ENCODE data around the gene MAPK8IP3.

Gene MAPK8IP3

GRCh38 chr16:1760911-1761310 lies 54.9 kb downstream of the MAPK8IP3 start:
- no peak overlapping the region for H3K27ac ChIP-seq
- TF ChIP-seq ZFX (IDR thresholded peaks at IDR 0.05; ENCODE audit: borderline replicate concordance) (no peak), CTCF (IDR thresholded peaks at IDR 0.05) (no peak)

GRCh38 chr16:1761751-1762150 lies 55.8 kb downstream of the MAPK8IP3 start:
- TF ChIP-seq ZFX (IDR thresholded peaks at IDR 0.05; ENCODE audit: borderline replicate concordance) (no peak), CTCF (IDR thresholded peaks at IDR 0.05) (no peak)
- H3K27ac ChIP-seq = no peak overlapping the region

- no peak overlapping the region for H3K27ac ChIP-seq
- TF ChIP-seq CTCF (IDR thresholded peaks at IDR 0.05) (no peak), ZFX (IDR thresholded peaks at IDR 0.05; ENCODE audit: borderline replicate concordance) (no peak)
Measured at GRCh38 chr16:1762196-1762878, 56.3 kb downstream of the MAPK8IP3 start.

- TF ChIP-seq CTCF (IDR thresholded peaks at IDR 0.05) = no peak
- TF ChIP-seq ZFX (IDR thresholded peaks at IDR 0.05; ENCODE audit: borderline replicate concordance) = no peak
- peak overlapping the region; percentile 48 for H3K27ac ChIP-seq
Measured at GRCh38 chr16:1762879-1763520, 57.0 kb downstream of the MAPK8IP3 start.

- TF ChIP-seq ZFX (IDR thresholded peaks at IDR 0.05; ENCODE audit: borderline replicate concordance) = no peak
- peak; percentile 21; the same call in 1 of the 2 replicates for TF ChIP-seq CTCF (IDR thresholded peaks at IDR 0.05)
- H3K27ac ChIP-seq = peak overlapping the region; percentile 48
Measured at GRCh38 chr16:1763521-1764511, 57.8 kb downstream of the MAPK8IP3 start.

- TF ChIP-seq CTCF (IDR thresholded peaks at IDR 0.05) (no peak), ZFX (IDR thresholded peaks at IDR 0.05; ENCODE audit: borderline replicate concordance) (no peak)
- no peak overlapping the region for H3K27ac ChIP-seq
Measured at GRCh38 chr16:1764971-1765370, 59.0 kb downstream of the MAPK8IP3 start.

All from 22Rv1 (cell line).